ENCODE data around the gene TERT. TPM values are rescaled to one million over a fixed set of nuclear protein-coding genes. Genes with fewer than 3 reads are reported as not detected.

TERT gene
- total and polyA plus RNA-seq, 2 of the 8 experiments (the other 6 are each of a cell fraction or from before 2014, with no cell fraction given): 13.1 to 23.1 TPM

GRCh38 chr5:1208221-1208742 is 86.6 kb downstream of the TERT start (continued):
- no peak for TF ChIP-seq RAD21 (IDR thresholded peaks at IDR 0.05 in 1 of 2, conservative IDR thresholded peaks at IDR 0.05 in 1 of 2; ENCODE audit: low read depth in 2 of 2, low read length in 2 of 2)
- TF ChIP-seq EZH2 (IDR thresholded peaks at IDR 0.05; ENCODE audit: low read depth, low read length, severe bottlenecking): no peak
- TF ChIP-seq RBBP5 (IDR thresholded peaks at IDR 0.05; ENCODE audit: borderline replicate concordance, low read depth, low read length): no peak
- no peak for TF ChIP-seq TAF7 (optimal IDR thresholded peaks at IDR 0.05; ENCODE audit: borderline replicate concordance, low read depth, low read length)
- no peak for TF ChIP-seq SRF (IDR thresholded peaks at IDR 0.05; ENCODE audit: low read depth, low read length)
- no peak for TF ChIP-seq SIRT6 (IDR thresholded peaks at IDR 0.05; ENCODE audit: low read length)
- TF ChIP-seq NRF1 (IDR thresholded peaks at IDR 0.05; ENCODE audit: low read depth, low read length): no peak
